GM18873 (cell line): ENCODE data around the gene RSPO3.

Experiments
- ATAC-seq: cut with Tn5 transposase; IDR thresholded peaks from one replicate; pipeline ENCODE4 v1.9.1; 2021; ENCODE audit warnings: mild to moderate bottlenecking, moderate library complexity, moderate number of reproducible peaks; ENCODE audit not compliant: unreplicated experiment, low FRiP score

Gene RSPO3

GRCh38 chr6:127110712-127111111 lies 7.8 kb upstream of the RSPO3 start:
- ATAC-seq = no peak

GRCh38 chr6:127111526-127111925 lies 6.9 kb upstream of the RSPO3 start:
- ATAC-seq = no peak

- no peak for ATAC-seq
Measured at GRCh38 chr6:127114214-127114760, 4.2 kb upstream of the RSPO3 start.

GRCh38 chr6:127115084-127115655 lies 3.3 kb upstream of the RSPO3 start:
- ATAC-seq = no peak

- ATAC-seq = no peak
Measured at GRCh38 chr6:127115746-127116145, 2.7 kb upstream of the RSPO3 start.

GRCh38 chr6:127117979-127118297 lies 533 bp upstream of the RSPO3 start:
- ATAC-seq = no peak

- ATAC-seq = no peak
Measured at GRCh38 chr6:127119102-127120022, 891 bp downstream of the RSPO3 start.

GRCh38 chr6:127120023-127120786 lies 1.7 kb downstream of the RSPO3 start:
- no peak for ATAC-seq

GRCh38 chr6:127120787-127121636 lies 2.5 kb downstream of the RSPO3 start:
- peak; percentile 88 for ATAC-seq

GRCh38 chr6:127121637-127121960 lies 3.1 kb downstream of the RSPO3 start:
- ATAC-seq = no peak

GRCh38 chr6:127124172-127124571 lies 5.7 kb downstream of the RSPO3 start:
- no peak for ATAC-seq

- no peak for ATAC-seq
Measured at GRCh38 chr6:127124680-127125079, 6.2 kb downstream of the RSPO3 start.

- ATAC-seq = no peak
Measured at GRCh38 chr6:127128066-127128465, 9.6 kb downstream of the RSPO3 start.

GRCh38 chr6:127129251-127129650 lies 10.8 kb downstream of the RSPO3 start:
- ATAC-seq = no peak

- ATAC-seq = no peak
Measured at GRCh38 chr6:127131275-127131674, 12.8 kb downstream of the RSPO3 start.

- ATAC-seq = no peak
Measured at GRCh38 chr6:127131772-127132376, 13.4 kb downstream of the RSPO3 start.

GRCh38 chr6:127134136-127134535 lies 15.7 kb downstream of the RSPO3 start:
- ATAC-seq = no peak

- no peak for ATAC-seq
Measured at GRCh38 chr6:127136786-127137185, 18.3 kb downstream of the RSPO3 start.

GRCh38 chr6:127146932-127147331 lies 28.5 kb downstream of the RSPO3 start:
- no peak for ATAC-seq

- ATAC-seq = no peak
Measured at GRCh38 chr6:127147534-127147933, 29.1 kb downstream of the RSPO3 start.
